Measurements from ENCODE around the gene EBF3. TPM values are rescaled to one million over a fixed set of nuclear protein-coding genes. Genes with fewer than 3 reads are reported as not detected.

The EBF3 gene
- polyA plus RNA-seq, 1 experiment: 0.32 TPM

GRCh38 chr10:129915526-129916378, 48.3 kb downstream of the EBF3 start:
- no peak overlapping the region for H3K4me3 ChIP-seq (ENCODE audit: low read depth, low read length)
- ChIA-PET POLR2A (no interaction called here), CTCF (no interaction called here)
- H3K36me3 ChIP-seq (ENCODE audit: control insufficient read depth, insufficient read depth, low read length): no peaks in the 10 kb centered on the region
- no peaks in the 10 kb centered on the region for H3K27me3 ChIP-seq (ENCODE audit: control insufficient read depth, insufficient read depth, low read length)
- TF ChIP-seq CTCF (IDR thresholded peaks at IDR 0.05; ENCODE audit: insufficient read depth, low read depth, low read length): no peak
- DNase-seq (ENCODE audit: low read depth): no peak

- Histone ChIP-seq H3K36me3 (ENCODE audit: control insufficient read depth, insufficient read depth, low read length) (no peaks in the 10 kb centered on the region), H3K27me3 (ENCODE audit: control insufficient read depth, insufficient read depth, low read length) (no peaks in the 10 kb centered on the region), H3K4me3 (ENCODE audit: low read depth, low read length) (no peak overlapping the region)
- CTCF ChIA-PET: no interaction called here
- POLR2A ChIA-PET: no interaction called here
- no peak for TF ChIP-seq CTCF (IDR thresholded peaks at IDR 0.05; ENCODE audit: insufficient read depth, low read depth, low read length)
- no peak for DNase-seq (ENCODE audit: low read depth)
These were observed 49.1 kb downstream of the EBF3 start for GRCh38 chr10:129914960-129915359.

GRCh38 chr10:129914153-129914855, 49.8 kb downstream of the EBF3 start:
- CTCF ChIA-PET: no interaction called here

GRCh38 chr10:129912986-129913695, 50.9 kb downstream of the EBF3 start:
- Histone ChIP-seq H3K4me3 (ENCODE audit: low read depth, low read length) (no peak overlapping the region), H3K36me3 (ENCODE audit: control insufficient read depth, insufficient read depth, low read length) (no peaks in the 10 kb centered on the region), H3K27me3 (ENCODE audit: control insufficient read depth, insufficient read depth, low read length) (no peaks in the 10 kb centered on the region)
- no peak for DNase-seq (ENCODE audit: low read depth)
- no peak for TF ChIP-seq CTCF (IDR thresholded peaks at IDR 0.05; ENCODE audit: insufficient read depth, low read depth, low read length)
- ChIA-PET POLR2A (no interaction called here), CTCF (no interaction called here)

More at GRCh38 chr10:129914153-129914855, 49.8 kb downstream of the EBF3 start:
- POLR2A ChIA-PET: no interaction called here
- H3K36me3 ChIP-seq (ENCODE audit: control insufficient read depth, insufficient read depth, low read length): no peaks in the 10 kb centered on the region
- H3K4me3 ChIP-seq (ENCODE audit: low read depth, low read length): no peak overlapping the region
- no peak for DNase-seq (ENCODE audit: low read depth)
- no peaks in the 10 kb centered on the region for H3K27me3 ChIP-seq (ENCODE audit: control insufficient read depth, insufficient read depth, low read length)
- TF ChIP-seq CTCF (IDR thresholded peaks at IDR 0.05; ENCODE audit: insufficient read depth, low read depth, low read length): no peak
